ENCODE measurements around the gene USP54. TPM values are rescaled to one million over a fixed set of nuclear protein-coding genes. Genes with fewer than 3 reads are reported as not detected.

The USP54 gene
- total and polyA plus RNA-seq, 2 experiments from 2014 or later = 15.1 to 27.4 TPM

GRCh38 chr10:73449113-73449512, 142.0 kb downstream of the USP54 start:
- TF ChIP-seq EZH2 (IDR thresholded peaks at IDR 0.05; ENCODE audit: low read depth, unreplicated experiment) (no peak), JUNB (IDR thresholded peaks at IDR 0.05; ENCODE audit: unreplicated experiment) (no peak), REST (IDR thresholded peaks at IDR 0.05; ENCODE audit: unreplicated experiment) (no peak), POLR2AphosphoS5 (IDR thresholded peaks at IDR 0.05; ENCODE audit: low read depth) (no peak), ZNF114 (CRISPR knock-in tag; IDR thresholded peaks at IDR 0.05) (no peak), NANOG (IDR thresholded peaks at IDR 0.05; ENCODE audit: borderline replicate concordance) (no peak), ETS1 (IDR thresholded peaks at IDR 0.05) (no peak), STAT1 (IDR thresholded peaks at IDR 0.05; ENCODE audit: unreplicated experiment) (no peak), EZH2phosphoT487 (IDR thresholded peaks at IDR 0.05; ENCODE audit: unreplicated experiment) (no peak), ZNF462 (CRISPR knock-in tag; IDR thresholded peaks at IDR 0.05) (no peak), CREB1 (CRISPR knock-in tag; IDR thresholded peaks at IDR 0.05; ENCODE audit: low read depth) (no peak), CTCF (conservative IDR thresholded peaks at IDR 0.05; ENCODE audit: low read depth in 2 of 2) (no peak), ZNF331 (CRISPR knock-in tag; IDR thresholded peaks at IDR 0.05; ENCODE audit: low read depth) (no peak)
- no peaks in the 10 kb centered on the region for H3K9me2 ChIP-seq (ENCODE audit: insufficient read depth)
- H3K4me3 ChIP-seq = no peak overlapping the region
- no peaks in the 10 kb centered on the region for H3K27me3 Mint-ChIP-seq (ENCODE audit: insufficient read depth, low read depth, poor library complexity)
- H4K20me1 ChIP-seq (replicated peaks; ENCODE audit: insufficient read depth) = peaks cover 4% of the 10 kb centered on the region; the same call in 1 of the 2 replicates
- DNase-seq (ENCODE audit: low spot score) (no peak), ATAC-seq (no peak)
- no peaks in the 10 kb centered on the region for H3F3A ChIP-seq (replicated peaks; ENCODE audit: low read depth)
- no peak overlapping the region for H3K27ac ChIP-seq (ENCODE audit: low read depth)
- no peak overlapping the region for H2AFZ ChIP-seq
- H3K4me1 Mint-ChIP-seq = no peaks in the 10 kb centered on the region
- peaks cover 6% of the 10 kb centered on the region; the same call in 1 of the 3 replicates for H3K36me3 Mint-ChIP-seq (ENCODE audit: low read depth)
- H3K79me2 ChIP-seq (replicated peaks; ENCODE audit: insufficient read depth) = no peaks in the 10 kb centered on the region
- H3K27ac Mint-ChIP-seq = no peak overlapping the region
- no peaks in the 10 kb centered on the region; the same call in none of the 2 replicates for H3K36me3 ChIP-seq (ENCODE audit: insufficient read depth)
- no peaks in the 10 kb centered on the region for H3K4me1 ChIP-seq (ENCODE audit: insufficient read depth)
- no peaks in the 10 kb centered on the region for H3K27me3 ChIP-seq (ENCODE audit: insufficient read depth)
- no peaks in the 10 kb centered on the region for H3K9me3 Mint-ChIP-seq
- H3K4me3 Mint-ChIP-seq = no peak overlapping the region
- no peak overlapping the region for H3K4me2 ChIP-seq

Measured in GM23338 (cell line).